Memory B cell (primary cell): Measurements from ENCODE around the gene CPNE6.

Experiments used
- ATAC-seq: fragments of 150-1000 bp; cut with Tn5 transposase; 2 replicates; pipeline ENCODE4 v1.10.0; 2021; ENCODE audit warnings: low read depth, mild to moderate bottlenecking, moderate library complexity
- DNase-seq, 2 donors: peaks; one replicate each; pipeline ENCODE4 v3.0.0; 2022; ENCODE audit warnings: low spot score in 2 of 2
- H3K27ac Mint-ChIP-seq: one replicate; pipeline ENCODE4 v1.8.0; 2022; ENCODE audit warnings: mild to moderate bottlenecking, moderate library complexity, mixed read lengths
- H3K27me3 Mint-ChIP-seq: one replicate; pipeline ENCODE4 v1.8.0; 2022; ENCODE audit warnings: mixed read lengths
- H3K36me3 Mint-ChIP-seq: one replicate; pipeline ENCODE4 v1.8.0; 2022; ENCODE audit warnings: mild to moderate bottlenecking, mixed read lengths
- H3K4me1 Mint-ChIP-seq: one replicate; pipeline ENCODE4 v1.8.0; 2022; ENCODE audit warnings: mixed read lengths
- H3K4me3 Mint-ChIP-seq: one replicate; pipeline ENCODE4 v1.8.0; 2022; ENCODE audit warnings: mild to moderate bottlenecking, moderate library complexity, mixed read lengths
- H3K9me3 Mint-ChIP-seq: one replicate; pipeline ENCODE4 v1.8.0; 2022; ENCODE audit warnings: mixed read lengths

Gene CPNE6

GRCh38 chr14:24081739-24082211, 10.4 kb downstream of the CPNE6 start:
- Mint-ChIP-seq H3K4me3 (peak overlapping the region; percentile 88), H3K4me1 (peaks cover 30% of the 10 kb centered on the region), H3K27ac (peak overlapping the region; percentile 86), H3K27me3 (no peaks in the 10 kb centered on the region), H3K9me3 (no peaks in the 10 kb centered on the region), H3K36me3 (no peaks in the 10 kb centered on the region)
- ATAC-seq (no peak), DNase-seq (no peak)

GRCh38 chr14:24082411-24083080, 11.2 kb downstream of the CPNE6 start:
- Mint-ChIP-seq H3K4me3 (peak overlapping the region; percentile 88), H3K27me3 (no peaks in the 10 kb centered on the region), H3K27ac (peak overlapping the region; percentile 86), H3K4me1 (peaks cover 33% of the 10 kb centered on the region), H3K9me3 (no peaks in the 10 kb centered on the region), H3K36me3 (no peaks in the 10 kb centered on the region)
- ATAC-seq (no peak), DNase-seq (no peak)

GRCh38 chr14:24083462-24083861, 12.1 kb downstream of the CPNE6 start:
- no peak overlapping the region for H3K27ac Mint-ChIP-seq

GRCh38 chr14:24084440-24084839, 13.1 kb downstream of the CPNE6 start:
- no peak overlapping the region for H3K4me3 Mint-ChIP-seq
- no peak for DNase-seq
- no peak overlapping the region for H3K27ac Mint-ChIP-seq
- no peak for ATAC-seq
- no peaks in the 10 kb centered on the region for H3K36me3 Mint-ChIP-seq
- no peaks in the 10 kb centered on the region for H3K27me3 Mint-ChIP-seq
- H3K4me1 Mint-ChIP-seq: peaks cover 29% of the 10 kb centered on the region
- no peaks in the 10 kb centered on the region for H3K9me3 Mint-ChIP-seq

More at GRCh38 chr14:24083462-24083861, 12.1 kb downstream of the CPNE6 start:
- H3K4me1 Mint-ChIP-seq: peaks cover 33% of the 10 kb centered on the region
- no peaks in the 10 kb centered on the region for H3K9me3 Mint-ChIP-seq
- DNase-seq (no peak), ATAC-seq (no peak)
- H3K4me3 Mint-ChIP-seq: no peak overlapping the region
- no peaks in the 10 kb centered on the region for H3K27me3 Mint-ChIP-seq
- H3K36me3 Mint-ChIP-seq: no peaks in the 10 kb centered on the region

GRCh38 chr14:24085215-24085614, 13.9 kb downstream of the CPNE6 start:
- DNase-seq (no peak), ATAC-seq (no peak)
- no peak overlapping the region for H3K27ac Mint-ChIP-seq
- H3K36me3 Mint-ChIP-seq: no peaks in the 10 kb centered on the region
- H3K4me1 Mint-ChIP-seq: peaks cover 27% of the 10 kb centered on the region
- no peaks in the 10 kb centered on the region for H3K27me3 Mint-ChIP-seq
- H3K4me3 Mint-ChIP-seq: no peak overlapping the region
- no peaks in the 10 kb centered on the region for H3K9me3 Mint-ChIP-seq

- Mint-ChIP-seq H3K4me3 (no peak overlapping the region), H3K9me3 (no peaks in the 10 kb centered on the region), H3K27ac (peak overlapping the region; percentile 1), H3K4me1 (peaks cover 28% of the 10 kb centered on the region), H3K27me3 (no peaks in the 10 kb centered on the region), H3K36me3 (no peaks in the 10 kb centered on the region)
- no peak for ATAC-seq
- DNase-seq: no peak
Observed at GRCh38 chr14:24086193-24086955, 15.0 kb downstream of the CPNE6 start.

- H3K4me3 Mint-ChIP-seq: no peak overlapping the region
Observed at GRCh38 chr14:24087004-24087403, 15.6 kb downstream of the CPNE6 start.

GRCh38 chr14:24088095-24088494, 16.7 kb downstream of the CPNE6 start:
- peaks cover 21% of the 10 kb centered on the region for H3K4me1 Mint-ChIP-seq
- no peaks in the 10 kb centered on the region for H3K27me3 Mint-ChIP-seq
- DNase-seq (no peak), ATAC-seq (no peak)
- H3K36me3 Mint-ChIP-seq: no peaks in the 10 kb centered on the region
- no peak overlapping the region for H3K4me3 Mint-ChIP-seq
- no peaks in the 10 kb centered on the region for H3K9me3 Mint-ChIP-seq
- H3K27ac Mint-ChIP-seq: no peak overlapping the region

More at GRCh38 chr14:24087004-24087403, 15.6 kb downstream of the CPNE6 start:
- Mint-ChIP-seq H3K36me3 (no peaks in the 10 kb centered on the region), H3K27me3 (no peaks in the 10 kb centered on the region), H3K9me3 (no peaks in the 10 kb centered on the region), H3K27ac (peak overlapping the region; percentile 1), H3K4me1 (peaks cover 24% of the 10 kb centered on the region)
- ATAC-seq: no peak
- DNase-seq: no peak

- ATAC-seq (no peak), DNase-seq (no peak)
- peaks cover 25% of the 10 kb centered on the region for H3K4me1 Mint-ChIP-seq
- H3K4me3 Mint-ChIP-seq: no peak overlapping the region
- no peaks in the 10 kb centered on the region for H3K9me3 Mint-ChIP-seq
- no peaks in the 10 kb centered on the region for H3K36me3 Mint-ChIP-seq
- H3K27ac Mint-ChIP-seq: no peak overlapping the region
- H3K27me3 Mint-ChIP-seq: no peaks in the 10 kb centered on the region
Observed at GRCh38 chr14:24089890-24090289, 18.5 kb downstream of the CPNE6 start.

- peaks cover 33% of the 10 kb centered on the region for H3K4me1 Mint-ChIP-seq
- no peak overlapping the region for H3K27ac Mint-ChIP-seq
- no peaks in the 10 kb centered on the region for H3K9me3 Mint-ChIP-seq
- no peaks in the 10 kb centered on the region for H3K27me3 Mint-ChIP-seq
- no peak for ATAC-seq
- peak overlapping the region; percentile 3 for H3K4me3 Mint-ChIP-seq
- no peak for DNase-seq
- peaks cover 5% of the 10 kb centered on the region for H3K36me3 Mint-ChIP-seq
Observed at GRCh38 chr14:24092110-24092504, 20.7 kb downstream of the CPNE6 start.

- no peaks in the 10 kb centered on the region for H3K27me3 Mint-ChIP-seq
- peaks cover 32% of the 10 kb centered on the region for H3K4me1 Mint-ChIP-seq
- peak overlapping the region; percentile 94 for H3K27ac Mint-ChIP-seq
- no peak for ATAC-seq
- DNase-seq: no peak
- H3K9me3 Mint-ChIP-seq: no peaks in the 10 kb centered on the region
- peak overlapping the region; percentile 94 for H3K4me3 Mint-ChIP-seq
- peaks cover 5% of the 10 kb centered on the region for H3K36me3 Mint-ChIP-seq
Observed at GRCh38 chr14:24092505-24093206, 21.3 kb downstream of the CPNE6 start.

- H3K27me3 Mint-ChIP-seq: no peaks in the 10 kb centered on the region
- H3K4me3 Mint-ChIP-seq: peak overlapping the region; percentile 94
- H3K9me3 Mint-ChIP-seq: no peaks in the 10 kb centered on the region
- peak overlapping the region; percentile 94 for H3K27ac Mint-ChIP-seq
- ATAC-seq: no peak
- no peak for DNase-seq
- peaks cover 32% of the 10 kb centered on the region for H3K4me1 Mint-ChIP-seq
- peaks cover 5% of the 10 kb centered on the region for H3K36me3 Mint-ChIP-seq
Observed at GRCh38 chr14:24093207-24093900, 22.0 kb downstream of the CPNE6 start.

GRCh38 chr14:24093901-24094840, 22.8 kb downstream of the CPNE6 start, which contains the start of gene PCK2:
PCK2 (plus strand) TSS chr14:24094311; CDS start chr14:24094406, 95 bp downstream.
- H3K9me3 Mint-ChIP-seq: no peaks in the 10 kb centered on the region
- peaks cover 7% of the 10 kb centered on the region for H3K36me3 Mint-ChIP-seq
- DNase-seq (peak; percentile 53 to 68), ATAC-seq (peak; percentile 70)
- no peaks in the 10 kb centered on the region for H3K27me3 Mint-ChIP-seq
- H3K4me3 Mint-ChIP-seq: peak within 1 kb of the TSS; percentile 94
- peaks cover 32% of the 10 kb centered on the region for H3K4me1 Mint-ChIP-seq
- H3K27ac Mint-ChIP-seq: peak within 1 kb of the TSS; percentile 94
